Measurements from ENCODE around the gene MMP15. TPM values are rescaled to one million over a fixed set of nuclear protein-coding genes. Genes with fewer than 3 reads are reported as not detected.

Gene MMP15
- total RNA-seq, 1 experiment from 2014 or later, result 1.3 TPM

- no TSS peak for BruUV-seq (replicated peaks)
- H3K4me3 Mint-ChIP-seq (ENCODE audit: unreplicated experiment), result peak overlapping the region; percentile 56
- no peak for TF ChIP-seq CTCF (IDR thresholded peaks at IDR 0.05; ENCODE audit: unreplicated experiment)
- peaks cover 6% of the 10 kb centered on the region for H3K4me1 Mint-ChIP-seq (ENCODE audit: insufficient read depth, unreplicated experiment)
- H3K27me3 Mint-ChIP-seq (ENCODE audit: insufficient read depth, unreplicated experiment), result no peaks in the 10 kb centered on the region
- ChIA-PET POLR2A (interaction anchor here (0.6 to 2.8 kb wide), 8 partner anchors 13 to 302 kb away, joined by 3 to 19 read pairs (median 4); partner anchors contain the start of genes CFAP20 and KIFC3), CTCF (interaction anchor here (0.7 to 2.5 kb wide), 7 partner anchors 7 to 309 kb away, joined by 3 to 9 read pairs (median 3); no protein-coding TSS in a partner anchor)
- no peak overlapping the region for H3K27ac Mint-ChIP-seq (ENCODE audit: low read depth, unreplicated experiment)
- H3K36me3 Mint-ChIP-seq (ENCODE audit: insufficient read depth, unreplicated experiment), result peaks cover 7% of the 10 kb centered on the region
- peak; percentile 55 for DNase-seq (ENCODE audit: unreplicated experiment)
- intact Hi-C loops (cut with micrococcal nuclease), result no loop called here
- no peaks in the 10 kb centered on the region for H3K9me3 Mint-ChIP-seq (ENCODE audit: unreplicated experiment)
These were observed 1.8 kb downstream of the MMP15 start for GRCh38 chr16:58027161-58027915.

GRCh38 chr16:58027916-58028455, 2.4 kb downstream of the MMP15 start:
- H3K4me3 Mint-ChIP-seq (ENCODE audit: unreplicated experiment), result peak overlapping the region; percentile 56
- POLR2A ChIA-PET, result interaction anchor here (0.6 to 2.8 kb wide), 4 partner anchors 81 to 226 kb away, joined by 3 to 19 read pairs (median 8); partner anchors contain the start of genes CFAP20 and KIFC3
- H3K27ac Mint-ChIP-seq (ENCODE audit: low read depth, unreplicated experiment), result no peak overlapping the region
- H3K9me3 Mint-ChIP-seq (ENCODE audit: unreplicated experiment), result no peaks in the 10 kb centered on the region
- no peaks in the 10 kb centered on the region for H3K4me1 Mint-ChIP-seq (ENCODE audit: insufficient read depth, unreplicated experiment)
- CTCF ChIA-PET, result interaction anchor here (0.7 to 2.5 kb wide), 5 partner anchors 69 to 308 kb away, joined by 3 to 14 read pairs (median 9); no protein-coding TSS in a partner anchor
- H3K27me3 Mint-ChIP-seq (ENCODE audit: insufficient read depth, unreplicated experiment), result no peaks in the 10 kb centered on the region
- intact Hi-C loops (cut with micrococcal nuclease), result no loop called here
- no peak for DNase-seq (ENCODE audit: unreplicated experiment)
- H3K36me3 Mint-ChIP-seq (ENCODE audit: insufficient read depth, unreplicated experiment), result peaks cover under 1% of the 10 kb centered on the region
- no peak for TF ChIP-seq CTCF (IDR thresholded peaks at IDR 0.05; ENCODE audit: unreplicated experiment)
- no TSS peak for BruUV-seq (replicated peaks)

GRCh38 chr16:58028541-58029070, 3.1 kb downstream of the MMP15 start:
- CTCF ChIA-PET, result interaction anchor here (1.6 kb wide), 1 partner anchor 92 kb away, joined by 14 read pairs; no protein-coding TSS in a partner anchor
- no peak overlapping the region for H3K27ac Mint-ChIP-seq (ENCODE audit: low read depth, unreplicated experiment)
- no peaks in the 10 kb centered on the region for H3K9me3 Mint-ChIP-seq (ENCODE audit: unreplicated experiment)
- intact Hi-C loops (cut with micrococcal nuclease), result no loop called here
- no peaks in the 10 kb centered on the region for H3K4me1 Mint-ChIP-seq (ENCODE audit: insufficient read depth, unreplicated experiment)
- H3K27me3 Mint-ChIP-seq (ENCODE audit: insufficient read depth, unreplicated experiment), result no peaks in the 10 kb centered on the region
- POLR2A ChIA-PET, result interaction anchor here (0.6 to 2.6 kb wide), 2 partner anchors 80 to 101 kb away, joined by 3 to 11 read pairs; partner anchors contain the start of gene CFAP20
- no peak overlapping the region for H3K4me3 Mint-ChIP-seq (ENCODE audit: unreplicated experiment)
- no peak for DNase-seq (ENCODE audit: unreplicated experiment)
- H3K36me3 Mint-ChIP-seq (ENCODE audit: insufficient read depth, unreplicated experiment), result no peaks in the 10 kb centered on the region
- TF ChIP-seq CTCF (IDR thresholded peaks at IDR 0.05; ENCODE audit: unreplicated experiment), result no peak
- BruUV-seq (replicated peaks), result no TSS peak

- no TSS peak for BruUV-seq (replicated peaks)
- ChIA-PET POLR2A (interaction anchor here (2.6 kb wide), 1 partner anchor 100 kb away, joined by 11 read pairs; the partner anchor contains the start of gene CFAP20), CTCF (interaction anchor here (0.5 to 1.6 kb wide), 2 partner anchors 83 to 91 kb away, joined by 3 to 14 read pairs; no protein-coding TSS in a partner anchor)
- no peaks in the 10 kb centered on the region for H3K9me3 Mint-ChIP-seq (ENCODE audit: unreplicated experiment)
- no peaks in the 10 kb centered on the region for H3K27me3 Mint-ChIP-seq (ENCODE audit: insufficient read depth, unreplicated experiment)
- H3K4me1 Mint-ChIP-seq (ENCODE audit: insufficient read depth, unreplicated experiment), result no peaks in the 10 kb centered on the region
- no peak overlapping the region for H3K27ac Mint-ChIP-seq (ENCODE audit: low read depth, unreplicated experiment)
- no peak for DNase-seq (ENCODE audit: unreplicated experiment)
- H3K4me3 Mint-ChIP-seq (ENCODE audit: unreplicated experiment), result no peak overlapping the region
- no peaks in the 10 kb centered on the region for H3K36me3 Mint-ChIP-seq (ENCODE audit: insufficient read depth, unreplicated experiment)
- intact Hi-C loops (cut with micrococcal nuclease), result no loop called here
- no peak for TF ChIP-seq CTCF (IDR thresholded peaks at IDR 0.05; ENCODE audit: unreplicated experiment)
These were observed 3.9 kb downstream of the MMP15 start for GRCh38 chr16:58029410-58029809.

Measured in MCF 10A (cell line).